DND-41 (cell line): ENCODE data around the gene CASP8AP2.
"Not testable (repeated sequence)": the region's sequence is repeated elsewhere in the genome, so short reads cannot be mapped to it uniquely, and the experiment has no call there.

Source experiments
- EZH2 ChIP-seq: IDR thresholded peaks from 3 replicates; pipeline ENCODE4 v1.6.1; 2012; ENCODE audit warnings: borderline replicate concordance, low read depth, mild to moderate bottlenecking, moderate library complexity, low read length, inconsistent platforms; ENCODE audit not compliant: severe bottlenecking
- TF ChIP-seq, protein P1 (sequence below): IDR thresholded peaks from 2 replicates; pipeline ENCODE4 v1.5.1; 2012; ENCODE audit warnings: borderline replicate concordance, low read length, moderate library complexity, mild to moderate bottlenecking; ENCODE audit not compliant: poor library complexity, severe bottlenecking; ENCODE audit errors: extremely low read depth

DNA sequence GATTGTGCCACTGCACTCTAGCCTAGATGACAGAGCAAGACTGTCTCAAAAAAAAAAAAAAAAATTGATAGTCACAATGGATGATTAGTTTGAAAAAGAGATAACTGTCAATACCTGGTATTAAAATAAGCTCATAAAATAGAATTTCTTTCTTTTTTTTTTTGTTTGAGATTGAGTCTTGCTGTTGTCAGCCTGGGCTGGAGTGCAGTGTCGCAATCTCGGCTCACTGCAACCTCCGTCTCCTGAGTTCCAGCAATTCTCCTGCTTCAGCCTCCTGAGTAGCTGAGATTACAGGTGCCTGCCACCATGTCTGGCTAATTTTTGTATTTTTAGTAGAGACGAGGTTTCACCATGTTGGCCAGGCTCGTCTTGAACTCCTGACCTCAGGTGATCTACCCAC, 17.8 kb downstream of the CASP8AP2 start:
- TF ChIP-seq, protein P1, sequence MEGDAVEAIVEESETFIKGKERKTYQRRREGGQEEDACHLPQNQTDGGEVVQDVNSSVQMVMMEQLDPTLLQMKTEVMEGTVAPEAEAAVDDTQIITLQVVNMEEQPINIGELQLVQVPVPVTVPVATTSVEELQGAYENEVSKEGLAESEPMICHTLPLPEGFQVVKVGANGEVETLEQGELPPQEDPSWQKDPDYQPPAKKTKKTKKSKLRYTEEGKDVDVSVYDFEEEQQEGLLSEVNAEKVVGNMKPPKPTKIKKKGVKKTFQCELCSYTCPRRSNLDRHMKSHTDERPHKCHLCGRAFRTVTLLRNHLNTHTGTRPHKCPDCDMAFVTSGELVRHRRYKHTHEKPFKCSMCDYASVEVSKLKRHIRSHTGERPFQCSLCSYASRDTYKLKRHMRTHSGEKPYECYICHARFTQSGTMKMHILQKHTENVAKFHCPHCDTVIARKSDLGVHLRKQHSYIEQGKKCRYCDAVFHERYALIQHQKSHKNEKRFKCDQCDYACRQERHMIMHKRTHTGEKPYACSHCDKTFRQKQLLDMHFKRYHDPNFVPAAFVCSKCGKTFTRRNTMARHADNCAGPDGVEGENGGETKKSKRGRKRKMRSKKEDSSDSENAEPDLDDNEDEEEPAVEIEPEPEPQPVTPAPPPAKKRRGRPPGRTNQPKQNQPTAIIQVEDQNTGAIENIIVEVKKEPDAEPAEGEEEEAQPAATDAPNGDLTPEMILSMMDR: not testable (repeated sequence)
- not testable (repeated sequence) for TF ChIP-seq EZH2
